Right cardiac atrium (tissue), 5 donors: Measurements from ENCODE around the gene PRDM16. TPM values are rescaled to one million over a fixed set of nuclear protein-coding genes. Genes with fewer than 3 reads are reported as not detected.

Source experiments
- ATAC-seq, 2 donors: fragments of 200-7000 bp; cut with Tn5 transposase; one replicate each; pipeline versions ENCODE4 v1.8.0 to v1.9.1; 2020; ENCODE audit warnings: moderate library complexity in 2 of 2, mild to moderate bottlenecking in 1 of 2
- DNase-seq, 3 donors: peaks; one replicate each; pipeline ENCODE4 v3.0.0-alpha.2; 2020
- H3K27ac ChIP-seq: one replicate; pipeline ENCODE4 v1.5.1; 2013; ENCODE audit warnings: mild to moderate bottlenecking, low read length, control low read depth, moderate library complexity
- H3K27me3 ChIP-seq: one replicate; pipeline ENCODE4 v1.6.1; 2013; ENCODE audit not compliant: control insufficient read depth, insufficient read depth
- H3K4me1 ChIP-seq: one replicate; pipeline ENCODE4 v1.6.1; 2013; ENCODE audit warnings: low read length; ENCODE audit not compliant: control insufficient read depth, insufficient read depth
- H3K4me3 ChIP-seq: one replicate; pipeline ENCODE4 v1.5.1; 2013; ENCODE audit warnings: low read length, control low read depth
- H3K9me3 ChIP-seq: one replicate; pipeline ENCODE4 v1.6.1; 2013; ENCODE audit warnings: low read length; ENCODE audit not compliant: control insufficient read depth
- WGBS: extraction: QIAGEN DNeasy Blood & Tissue Kit; methylation state at CpG from one replicate; pipeline ENCODE4 v1.1.7; 2013; 5-methylcytosine and 5-hydroxymethylcytosine counted together
- intact Hi-C, 4 donors: fragments of 100-400 bp; cut with DNase I; formaldehyde crosslinking; loops; one replicate each; pipeline versions ENCODE4 v1.11.0 to v1.14.0; 2022 to 2023
- polyA plus RNA-seq: library from polyadenylated mRNA; stranded (reverse); fragments of 200-250 nt; gene quantifications from one replicate; pipeline ENCODE4 v1.2.3, GENCODE V29; 2013
- total RNA-seq, 4 donors: library from RNA; stranded (reverse); fragmentation: NEBNext Ultra II Directional; extraction: Animal tissue kit (Norgen Biotek cat#: 25700); gene quantifications; one replicate each; pipeline ENCODE4 v1.2.1, GENCODE V29; 2021
- donor health status: healthy with polysubstance abuse.
- donor health status: DM: no; HTN: yes; CAD: no.
- donor health status: DM: no; HTN: no; CAD: no.
- donor health status: DM: no; HTN: yes; CAD: no; lungs with severe emphysema.
- donor health status: DM: yes; HTN: yes; CAD: no.

Gene PRDM16
- total and polyA plus RNA-seq, 5 donors, result 1.1 to 2.9 (median 1.9) TPM

GRCh38 chr1:3276341-3276800, 207.4 kb downstream of the PRDM16 start:
- intact Hi-C loops, result loop anchor here in 2 of 4 donors (5.0 to 10.0 kb wide), 2 partner anchors 202 to 204 kb away; no protein-coding TSS in a partner anchor

GRCh38 chr1:3277011-3277471, 208.0 kb downstream of the PRDM16 start:
- Histone ChIP-seq H3K27me3 (no peaks in the 10 kb centered on the region), H3K4me1 (no peaks in the 10 kb centered on the region), H3K9me3 (no peaks in the 10 kb centered on the region), H3K4me3 (no peak overlapping the region), H3K27ac (no peak overlapping the region)
- intact Hi-C loops, result loop anchor here in 2 of 4 donors (5.0 to 10.0 kb wide), 2 partner anchors 202 to 205 kb away; no protein-coding TSS in a partner anchor
- WGBS, result 88% methylated on average over 15 of the region's 15 CpGs
- ATAC-seq (no peak), DNase-seq (peak in 1 of 3 donors; percentile 40)

More at GRCh38 chr1:3276341-3276800, 207.4 kb downstream of the PRDM16 start:
- WGBS, result 73% methylated on average over 22 of the region's 22 CpGs
- DNase-seq (peak in 1 of 3 donors; percentile 34), ATAC-seq (peak in 1 of 2 donors; percentile 19)
- no peak overlapping the region for H3K4me3 ChIP-seq
- H3K9me3 ChIP-seq, result no peaks in the 10 kb centered on the region
- no peak overlapping the region for H3K27ac ChIP-seq
- H3K4me1 ChIP-seq, result no peaks in the 10 kb centered on the region
- H3K27me3 ChIP-seq, result no peaks in the 10 kb centered on the region

GRCh38 chr1:3277623-3278022, 208.6 kb downstream of the PRDM16 start:
- Histone ChIP-seq H3K9me3 (no peaks in the 10 kb centered on the region), H3K27me3 (no peaks in the 10 kb centered on the region), H3K4me3 (no peak overlapping the region), H3K4me1 (no peaks in the 10 kb centered on the region), H3K27ac (no peak overlapping the region)
- ATAC-seq (no peak), DNase-seq (peak in 1 of 3 donors; percentile 44)
- intact Hi-C loops, result loop anchor here in 2 of 4 donors (5.0 to 10.0 kb wide), 2 partner anchors 203 to 205 kb away; no protein-coding TSS in a partner anchor
- WGBS, result 92% methylated on average over 19 of the region's 19 CpGs

DNA sequence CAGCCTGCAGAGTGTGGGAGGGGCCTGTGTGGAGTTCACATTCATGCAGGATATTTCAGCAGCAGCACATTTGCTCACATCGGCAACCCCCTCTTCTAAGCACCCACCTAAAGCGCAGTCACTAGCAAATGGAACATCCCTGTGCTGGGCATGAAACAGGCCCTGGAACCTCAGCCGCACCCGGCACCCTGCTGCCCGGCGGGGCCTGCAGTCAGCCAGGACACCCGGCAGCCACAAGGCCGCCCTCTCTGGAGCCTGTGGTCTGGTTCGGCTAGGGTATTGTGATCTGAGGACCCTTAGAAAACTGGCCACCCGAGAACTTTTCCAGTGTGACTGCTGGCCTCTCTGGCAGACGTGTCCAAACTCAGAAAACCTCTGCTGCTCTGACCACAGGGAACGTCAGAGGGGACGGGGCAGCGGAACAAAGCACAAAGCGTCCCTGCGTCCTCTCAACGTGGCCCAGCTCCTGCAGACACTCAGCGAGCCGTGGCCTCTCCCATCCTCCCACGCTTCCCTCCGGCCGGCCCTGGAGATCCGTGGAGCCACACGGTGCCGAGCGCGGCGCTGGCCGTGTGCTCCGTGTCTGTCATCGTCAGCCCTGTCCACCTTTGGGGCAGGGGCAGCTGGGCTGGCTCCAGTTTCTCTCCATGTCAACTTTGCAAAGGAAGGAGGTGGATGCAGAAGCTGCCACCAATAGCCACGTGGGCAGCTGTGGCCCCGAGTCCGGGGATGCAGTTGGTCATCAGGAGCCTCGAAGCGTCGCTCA, 209.6 kb downstream of the PRDM16 start:
- Histone ChIP-seq H3K27me3 (no peaks in the 10 kb centered on the region), H3K4me3 (no peak overlapping the region), H3K9me3 (no peaks in the 10 kb centered on the region), H3K4me1 (no peaks in the 10 kb centered on the region), H3K27ac (no peak overlapping the region)
- ATAC-seq (no peak), DNase-seq (peak in 2 of 3 donors; percentile 11 to 33)
- 86% methylated on average over 37 of the region's 37 CpGs for WGBS
- intact Hi-C loops, result loop anchor here in 2 of 4 donors (5.0 to 10.0 kb wide), 2 partner anchors 204 to 206 kb away; no protein-coding TSS in a partner anchor

- no peak overlapping the region for H3K4me3 ChIP-seq
- DNase-seq (no peak), ATAC-seq (no peak)
- no peaks in the 10 kb centered on the region for H3K4me1 ChIP-seq
- 81% methylated on average over 19 of the region's 19 CpGs for WGBS
- H3K27ac ChIP-seq, result no peak overlapping the region
- intact Hi-C loops, result loop anchor here in 2 of 4 donors (5.0 to 10.0 kb wide), 2 partner anchors 204 to 207 kb away; no protein-coding TSS in a partner anchor
- no peaks in the 10 kb centered on the region for H3K27me3 ChIP-seq
- H3K9me3 ChIP-seq, result no peaks in the 10 kb centered on the region
Observed at GRCh38 chr1:3279182-3279470, 210.1 kb downstream of the PRDM16 start.

DNA sequence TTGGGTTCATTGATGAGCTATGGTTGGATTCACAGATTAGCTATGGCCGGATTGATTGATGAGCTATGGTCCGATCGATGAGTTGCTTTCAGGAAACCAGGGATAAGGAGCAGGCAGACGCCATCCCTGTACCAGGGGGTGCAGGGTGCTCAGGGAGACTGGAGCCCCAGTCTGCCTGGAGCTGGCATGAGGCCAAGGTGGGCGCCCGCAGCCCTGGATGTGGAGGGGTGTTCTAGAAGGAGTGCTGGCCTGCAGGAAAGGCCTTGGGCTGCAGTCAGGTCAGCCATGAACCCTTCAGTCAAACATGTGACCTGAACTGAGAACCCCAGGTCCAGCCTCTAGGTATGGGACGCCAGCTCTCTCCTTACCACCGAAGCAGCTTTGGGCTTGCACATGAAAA, 212.7 kb downstream of the PRDM16 start:
- no peak for DNase-seq
- Histone ChIP-seq H3K4me3 (no peak overlapping the region), H3K27me3 (no peaks in the 10 kb centered on the region), H3K27ac (no peak overlapping the region), H3K9me3 (no peaks in the 10 kb centered on the region), H3K4me1 (no peaks in the 10 kb centered on the region)
- 91% methylated on average over 8 of the region's 8 CpGs for WGBS
- ATAC-seq, result no peak
- intact Hi-C loops, result loop anchor here in 3 of 4 donors (5.0 to 10.0 kb wide), 3 partner anchors 207 to 269 kb away; no protein-coding TSS in a partner anchor

GRCh38 chr1:3282186-3282585, 213.2 kb downstream of the PRDM16 start:
- no peaks in the 10 kb centered on the region for H3K27me3 ChIP-seq
- intact Hi-C loops, result loop anchor here in 3 of 4 donors (5.0 to 10.0 kb wide), 3 partner anchors 207 to 270 kb away; no protein-coding TSS in a partner anchor

GRCh38 chr1:3282656-3283430, 213.8 kb downstream of the PRDM16 start:
- H3K27me3 ChIP-seq, result no peaks in the 10 kb centered on the region
- ATAC-seq, result no peak
- DNase-seq, result no peak
- no peak overlapping the region for H3K27ac ChIP-seq
- no peaks in the 10 kb centered on the region for H3K4me1 ChIP-seq
- no peak overlapping the region for H3K4me3 ChIP-seq
- intact Hi-C loops, result loop anchor here in 3 of 4 donors (5.0 to 10.0 kb wide), 3 partner anchors 208 to 271 kb away; no protein-coding TSS in a partner anchor
- H3K9me3 ChIP-seq, result no peaks in the 10 kb centered on the region
- 81% methylated on average over 24 of the region's 24 CpGs for WGBS

More at GRCh38 chr1:3282186-3282585, 213.2 kb downstream of the PRDM16 start:
- no peaks in the 10 kb centered on the region for H3K9me3 ChIP-seq
- ATAC-seq, result no peak
- H3K4me1 ChIP-seq, result no peaks in the 10 kb centered on the region
- DNase-seq, result no peak
- H3K4me3 ChIP-seq, result no peak overlapping the region
- WGBS, result 80% methylated on average over 9 of the region's 9 CpGs
- H3K27ac ChIP-seq, result no peak overlapping the region

GRCh38 chr1:3283849-3284248, 214.8 kb downstream of the PRDM16 start:
- WGBS, result 23% methylated on average over 22 of the region's 22 CpGs
- Histone ChIP-seq H3K27ac (no peak overlapping the region), H3K9me3 (no peaks in the 10 kb centered on the region), H3K27me3 (no peaks in the 10 kb centered on the region), H3K4me3 (no peak overlapping the region), H3K4me1 (no peaks in the 10 kb centered on the region)
- ATAC-seq (peak; percentile 54 to 65), DNase-seq (peak; percentile 40 to 84 (median 71))
- intact Hi-C loops, result loop anchor here in 3 of 4 donors (2.0 to 10.0 kb wide), 4 partner anchors 209 to 272 kb away; no protein-coding TSS in a partner anchor

- no peaks in the 10 kb centered on the region for H3K9me3 ChIP-seq
- H3K27me3 ChIP-seq, result no peaks in the 10 kb centered on the region
- H3K27ac ChIP-seq, result no peak overlapping the region
- DNase-seq (no peak), ATAC-seq (no peak)
- intact Hi-C loops, result loop anchor here in 3 of 4 donors (2.0 to 10.0 kb wide), 4 partner anchors 210 to 272 kb away; no protein-coding TSS in a partner anchor
- 84% methylated on average over 15 of the region's 15 CpGs for WGBS
- H3K4me1 ChIP-seq, result no peaks in the 10 kb centered on the region
- no peak overlapping the region for H3K4me3 ChIP-seq
Observed at GRCh38 chr1:3284691-3285090, 215.7 kb downstream of the PRDM16 start.
